Measurements from ENCODE around the gene ATG4B. TPM values are rescaled to one million over a fixed set of nuclear protein-coding genes. Genes with fewer than 3 reads are reported as not detected.
A peak's percentile ranks its signal among the peaks of the same experiment; 100 is the strongest.

Gene ATG4B
- total RNA-seq, 1 donor from 2014 or later: 126 TPM

- DNase-seq (ENCODE audit: low spot score): no peak
- intact Hi-C loops (cut with micrococcal nuclease): no loop called here
- H3K36me3 Mint-ChIP-seq (ENCODE audit: low read depth): peaks cover 26% of the 10 kb centered on the region
These were observed 40.8 kb downstream of the ATG4B start for GRCh38 chr2:241678307-241678706.

GRCh38 chr2:241678784-241679540 is 41.5 kb downstream of the ATG4B start:
- Mint-ChIP-seq H3K27me3 (ENCODE audit: insufficient read depth) (no peaks in the 10 kb centered on the region), H3K36me3 (ENCODE audit: low read depth) (peaks cover 26% of the 10 kb centered on the region), H3K4me1 (ENCODE audit: low read depth) (peaks cover 12% of the 10 kb centered on the region), H3K27ac (peak overlapping the region; percentile 22), H3K4me3 (no peak overlapping the region), H3K9me3 (no peaks in the 10 kb centered on the region)
- intact Hi-C loops (cut with micrococcal nuclease): no loop called here
- DNase-seq (ENCODE audit: low spot score): no peak

More at GRCh38 chr2:241678307-241678706, 40.8 kb downstream of the ATG4B start:
- H3K9me3 Mint-ChIP-seq: no peaks in the 10 kb centered on the region
- H3K27ac Mint-ChIP-seq: no peak overlapping the region
- peaks cover 10% of the 10 kb centered on the region for H3K4me1 Mint-ChIP-seq (ENCODE audit: low read depth)
- H3K4me3 Mint-ChIP-seq: no peak overlapping the region
- no peaks in the 10 kb centered on the region for H3K27me3 Mint-ChIP-seq (ENCODE audit: insufficient read depth)

- no peak overlapping the region for H3K27ac Mint-ChIP-seq
- intact Hi-C loops (cut with micrococcal nuclease): no loop called here
- no peaks in the 10 kb centered on the region for H3K9me3 Mint-ChIP-seq
- no peak for DNase-seq (ENCODE audit: low spot score)
- H3K27me3 Mint-ChIP-seq (ENCODE audit: insufficient read depth): no peaks in the 10 kb centered on the region
- H3K4me1 Mint-ChIP-seq (ENCODE audit: low read depth): peaks cover 21% of the 10 kb centered on the region
- no peak overlapping the region for H3K4me3 Mint-ChIP-seq
- peaks cover 32% of the 10 kb centered on the region for H3K36me3 Mint-ChIP-seq (ENCODE audit: low read depth)
These were observed 42.6 kb downstream of the ATG4B start for GRCh38 chr2:241680044-241680443.

- Mint-ChIP-seq H3K27ac (no peak overlapping the region), H3K27me3 (ENCODE audit: insufficient read depth) (no peaks in the 10 kb centered on the region), H3K9me3 (no peaks in the 10 kb centered on the region), H3K36me3 (ENCODE audit: low read depth) (peaks cover 32% of the 10 kb centered on the region), H3K4me3 (no peak overlapping the region), H3K4me1 (ENCODE audit: low read depth) (peaks cover 28% of the 10 kb centered on the region)
- DNase-seq (ENCODE audit: low spot score): no peak
- intact Hi-C loops (cut with micrococcal nuclease): no loop called here
These were observed 43.5 kb downstream of the ATG4B start for GRCh38 chr2:241680827-241681599.

GRCh38 chr2:241686324-241686649 is 48.8 kb downstream of the ATG4B start:
- Mint-ChIP-seq H3K27me3 (ENCODE audit: insufficient read depth) (no peaks in the 10 kb centered on the region), H3K9me3 (no peaks in the 10 kb centered on the region), H3K36me3 (ENCODE audit: low read depth) (peaks cover 21% of the 10 kb centered on the region), H3K4me1 (ENCODE audit: low read depth) (peaks cover 30% of the 10 kb centered on the region), H3K4me3 (peak overlapping the region; percentile 89), H3K27ac (peak overlapping the region; percentile 84)
- intact Hi-C loops (cut with micrococcal nuclease): loop anchor here (1.0 to 5.0 kb wide), 12 partner anchors 15 to 1119 kb away; partner anchors contain the start of genes ATG4B, D2HGDH, FARP2 and HDLBP
- no peak for DNase-seq (ENCODE audit: low spot score)

GRCh38 chr2:241686650-241687425 is 49.3 kb downstream of the ATG4B start, which contains the start of gene DTYMK:
DTYMK (minus strand) TSS chr2:241686815; CDS start chr2:241686783, 32 bp downstream.
- no peaks in the 10 kb centered on the region for H3K9me3 Mint-ChIP-seq
- peak within 1 kb of the TSS; percentile 98 for H3K27ac Mint-ChIP-seq
- H3K4me1 Mint-ChIP-seq (ENCODE audit: low read depth): peaks cover 28% of the 10 kb centered on the region
- peaks cover 18% of the 10 kb centered on the region for H3K36me3 Mint-ChIP-seq (ENCODE audit: low read depth)
- intact Hi-C loops (cut with micrococcal nuclease): loop anchor here (1.0 to 5.0 kb wide), 12 partner anchors 14 to 1120 kb away; partner anchors contain the start of genes ATG4B, D2HGDH, FARP2 and HDLBP
- peak; percentile 97 for DNase-seq (ENCODE audit: low spot score)
- peak within 1 kb of the TSS; percentile 96 for H3K4me3 Mint-ChIP-seq
- no peaks in the 10 kb centered on the region for H3K27me3 Mint-ChIP-seq (ENCODE audit: insufficient read depth)

GRCh38 chr2:241689306-241689705 is 51.8 kb downstream of the ATG4B start:
- intact Hi-C loops (cut with micrococcal nuclease): loop anchor here (5.0 kb wide), 2 partner anchors 173 to 1122 kb away; partner anchors contain the start of gene RNPEPL1
- no peak overlapping the region for H3K27ac Mint-ChIP-seq
- H3K4me1 Mint-ChIP-seq (ENCODE audit: low read depth): peaks cover 22% of the 10 kb centered on the region
- no peaks in the 10 kb centered on the region for H3K27me3 Mint-ChIP-seq (ENCODE audit: insufficient read depth)
- H3K9me3 Mint-ChIP-seq: no peaks in the 10 kb centered on the region
- no peak for DNase-seq (ENCODE audit: low spot score)
- peaks cover 22% of the 10 kb centered on the region for H3K36me3 Mint-ChIP-seq (ENCODE audit: low read depth)
- peak overlapping the region; percentile 58 for H3K4me3 Mint-ChIP-seq

- intact Hi-C loops (cut with micrococcal nuclease): no loop called here
- Mint-ChIP-seq H3K36me3 (ENCODE audit: low read depth) (peaks cover 19% of the 10 kb centered on the region), H3K9me3 (no peaks in the 10 kb centered on the region), H3K4me3 (no peak overlapping the region), H3K4me1 (ENCODE audit: low read depth) (peaks cover 17% of the 10 kb centered on the region), H3K27me3 (ENCODE audit: insufficient read depth) (no peaks in the 10 kb centered on the region), H3K27ac (no peak overlapping the region)
- no peak for DNase-seq (ENCODE audit: low spot score)
These were observed 52.8 kb downstream of the ATG4B start for GRCh38 chr2:241690202-241690717.

GRCh38 chr2:241692448-241692847 is 55.0 kb downstream of the ATG4B start:
- Mint-ChIP-seq H3K4me1 (ENCODE audit: low read depth) (peaks cover 9% of the 10 kb centered on the region), H3K27ac (no peak overlapping the region), H3K36me3 (ENCODE audit: low read depth) (peaks cover 22% of the 10 kb centered on the region), H3K27me3 (ENCODE audit: insufficient read depth) (no peaks in the 10 kb centered on the region), H3K4me3 (no peak overlapping the region), H3K9me3 (no peaks in the 10 kb centered on the region)
- intact Hi-C loops (cut with micrococcal nuclease): no loop called here
- no peak for DNase-seq (ENCODE audit: low spot score)

- peaks cover 4% of the 10 kb centered on the region for H3K4me1 Mint-ChIP-seq (ENCODE audit: low read depth)
- DNase-seq (ENCODE audit: low spot score): no peak
- H3K27me3 Mint-ChIP-seq (ENCODE audit: insufficient read depth): no peaks in the 10 kb centered on the region
- H3K4me3 Mint-ChIP-seq: no peak overlapping the region
- H3K27ac Mint-ChIP-seq: no peak overlapping the region
- intact Hi-C loops (cut with micrococcal nuclease): no loop called here
- H3K36me3 Mint-ChIP-seq (ENCODE audit: low read depth): peaks cover 16% of the 10 kb centered on the region
- no peaks in the 10 kb centered on the region for H3K9me3 Mint-ChIP-seq
These were observed 58.2 kb downstream of the ATG4B start for GRCh38 chr2:241695651-241696050.

- intact Hi-C loops (cut with micrococcal nuclease): loop anchor here (1.0 to 5.0 kb wide), 4 partner anchors 15 to 386 kb away; partner anchors contain the start of genes DTYMK, HDLBP and SEPTIN2
- DNase-seq (ENCODE audit: low spot score): no peak
- peaks cover 20% of the 10 kb centered on the region for H3K4me1 Mint-ChIP-seq (ENCODE audit: low read depth)
- H3K27me3 Mint-ChIP-seq (ENCODE audit: insufficient read depth): no peaks in the 10 kb centered on the region
- H3K36me3 Mint-ChIP-seq (ENCODE audit: low read depth): peaks cover 16% of the 10 kb centered on the region
- peak overlapping the region; percentile 94 for H3K4me3 Mint-ChIP-seq
- H3K9me3 Mint-ChIP-seq: peaks cover 6% of the 10 kb centered on the region
- H3K27ac Mint-ChIP-seq: peak overlapping the region; percentile 95
These were observed 63.6 kb downstream of the ATG4B start for GRCh38 chr2:241701149-241701398.

- Mint-ChIP-seq H3K27me3 (ENCODE audit: insufficient read depth) (no peaks in the 10 kb centered on the region), H3K9me3 (peaks cover 7% of the 10 kb centered on the region), H3K36me3 (ENCODE audit: low read depth) (peaks cover 20% of the 10 kb centered on the region), H3K4me1 (ENCODE audit: low read depth) (peaks cover 20% of the 10 kb centered on the region), H3K4me3 (peak within 1 kb of the TSS; percentile 94), H3K27ac (peak within 1 kb of the TSS; percentile 95)
- intact Hi-C loops (cut with micrococcal nuclease): loop anchor here (1.0 to 5.0 kb wide), 9 partner anchors 15 to 386 kb away; partner anchors contain the start of genes D2HGDH, DTYMK, FARP2 and HDLBP
- DNase-seq (ENCODE audit: low spot score): peak; percentile 94
These were observed 64.1 kb downstream of the ATG4B start, which contains the start of gene ING5 for GRCh38 chr2:241701399-241702154. ING5 (plus strand) TSS chr2:241702039; CDS start chr2:241702066, 27 bp downstream.
